Neural cell (in vitro differentiated cells): ENCODE results near the gene DHX15.

ENCODE experiments used
- CTCF ChIP-seq: fragments of 450-650 bp; IDR thresholded peaks from 2 replicates; pipeline ENCODE4 v1.5.1; 2014; ENCODE audit warnings: antibody characterized with exemption, mild to moderate bottlenecking, moderate library complexity; ENCODE audit not compliant: poor library complexity, severe bottlenecking
- EP300 ChIP-seq: fragments of 450-650 bp; conservative IDR thresholded peaks from 2 replicates; pipeline ENCODE4 v1.6.1; 2014; ENCODE audit warnings: antibody characterized with exemption, mild to moderate bottlenecking, moderate library complexity; ENCODE audit not compliant: poor library complexity, severe bottlenecking
- POLR2AphosphoS5 ChIP-seq: IDR thresholded peaks from 2 replicates; pipeline ENCODE4 v1.6.1; 2012
- REST ChIP-seq: IDR thresholded peaks from 2 replicates; pipeline ENCODE4 v1.6.1; 2012; ENCODE audit warnings: borderline replicate concordance
- SMC3 ChIP-seq: fragments of 450-650 bp; conservative IDR thresholded peaks from 2 replicates; pipeline ENCODE4 v1.6.1; 2014; ENCODE audit warnings: antibody characterized with exemption, mild to moderate bottlenecking, moderate library complexity; ENCODE audit not compliant: poor library complexity

GRCh38 chr4:24615977-24616376, 31.6 kb upstream of the DHX15 start:
- TF ChIP-seq POLR2AphosphoS5 = no peak
- TF ChIP-seq REST = no peak
- no peak for TF ChIP-seq CTCF
- no peak for TF ChIP-seq EP300
- TF ChIP-seq SMC3 = no peak
